Muscle of arm (tissue), 12 donors: ENCODE data around the gene NAXE. TPM values are rescaled to one million over a fixed set of nuclear protein-coding genes. Genes with fewer than 3 reads are reported as not detected.
A peak's percentile ranks its signal among the peaks of the same experiment; 100 is the strongest.
"Not testable (repeated sequence)": the region's sequence is repeated elsewhere in the genome, so short reads cannot be mapped to it uniquely, and the experiment has no call there.

Experiments used
- DNase-seq: peaks from one replicate; pipeline ENCODE4 v3.0.0-alpha.2; 2013
- polyA plus RNA-seq, 12 donors: library from polyadenylated mRNA; unstranded; fragments of 120-200 nt; gene quantifications; one replicate each; pipeline ENCODE4 v1.2.1, GENCODE V29; 2013; ENCODE audit not compliant: insufficient read length in 12 of 12

NAXE gene
- polyA plus RNA-seq, 12 donors = 21.4 to 36.4 (median 26.5) TPM; not detected in 1

DNA sequence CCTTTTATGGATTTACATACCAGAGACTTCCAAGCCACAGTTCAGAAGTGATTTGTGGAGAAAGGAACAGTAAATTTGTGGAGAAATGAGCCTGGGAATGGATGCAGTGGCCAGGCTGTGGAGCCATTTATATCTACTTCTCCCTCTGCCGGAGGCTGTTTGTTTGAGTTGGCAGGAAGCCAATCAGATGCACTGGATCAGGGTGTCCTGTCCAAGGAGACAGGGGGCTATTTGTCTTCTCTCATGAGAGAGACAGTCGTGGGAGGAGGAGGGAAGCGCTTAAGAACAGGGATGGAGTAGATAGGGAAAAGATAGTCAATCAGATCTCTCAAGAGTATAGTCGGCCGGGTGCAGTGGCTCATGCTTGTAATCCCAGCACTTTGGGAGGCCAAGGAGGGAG is 24.9 kb downstream of the NAXE start:
- no peak for DNase-seq

DNA sequence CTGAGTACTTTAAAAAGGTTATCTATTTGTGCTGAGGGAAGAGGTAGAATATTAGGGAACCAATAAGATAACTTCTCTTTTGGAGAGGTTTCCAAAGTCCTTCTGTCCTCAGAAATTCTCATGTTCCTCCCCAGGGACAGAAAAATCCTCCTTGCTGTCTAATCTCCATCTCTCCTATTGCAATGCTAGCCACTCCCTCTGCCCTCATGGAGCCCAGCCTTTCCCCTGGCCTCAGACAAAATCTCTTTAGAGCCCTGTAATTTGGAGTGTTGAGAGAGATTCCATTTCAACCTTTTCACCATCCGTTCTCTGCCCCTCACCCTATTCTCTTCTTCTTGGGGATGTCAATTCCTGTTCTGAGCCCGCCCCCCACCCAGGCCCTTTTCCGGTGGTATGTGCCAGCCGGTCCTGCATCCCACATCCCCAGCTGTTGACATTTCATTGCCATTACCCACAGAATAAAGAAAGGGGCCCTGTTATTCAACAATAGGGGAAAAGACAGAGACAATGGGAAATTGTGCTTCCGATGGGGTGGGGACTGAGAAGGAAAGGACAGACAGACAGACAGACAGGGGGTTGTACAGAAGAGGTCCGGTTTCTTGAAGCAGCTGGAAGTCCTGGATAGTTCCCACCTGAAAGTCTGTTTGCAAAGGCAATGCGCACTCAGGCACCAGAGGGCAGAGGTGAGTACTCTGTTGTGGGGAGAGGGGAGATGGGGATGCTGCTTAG is 27.4 kb downstream of the NAXE start, which contains the start of gene HAPLN2:
Gene HAPLN2, plus strand, starts transcription at position 563 of the 729 bp plus-strand sequence. CDS start 4,076 bp downstream, outside the sequence.
- DNase-seq = no peak

DNA sequence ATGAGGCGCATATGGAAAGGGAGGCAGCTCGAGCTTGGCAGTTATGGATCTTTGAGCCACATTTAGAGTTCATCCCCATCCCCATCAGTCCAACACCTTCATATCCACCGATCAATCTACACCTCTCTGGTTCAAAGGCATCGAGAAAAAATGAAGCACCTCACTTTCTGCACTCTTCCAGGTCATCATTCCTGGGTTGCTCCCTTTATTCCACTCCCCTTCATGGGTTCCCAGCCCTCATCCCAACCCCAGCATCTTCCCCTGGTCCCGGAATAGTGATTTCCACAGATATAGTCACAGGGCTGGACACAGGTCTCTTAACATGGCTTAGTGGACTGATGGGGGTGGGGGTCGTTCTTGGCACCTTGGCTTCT is 28.0 kb downstream of the NAXE start:
- no peak for DNase-seq

DNA sequence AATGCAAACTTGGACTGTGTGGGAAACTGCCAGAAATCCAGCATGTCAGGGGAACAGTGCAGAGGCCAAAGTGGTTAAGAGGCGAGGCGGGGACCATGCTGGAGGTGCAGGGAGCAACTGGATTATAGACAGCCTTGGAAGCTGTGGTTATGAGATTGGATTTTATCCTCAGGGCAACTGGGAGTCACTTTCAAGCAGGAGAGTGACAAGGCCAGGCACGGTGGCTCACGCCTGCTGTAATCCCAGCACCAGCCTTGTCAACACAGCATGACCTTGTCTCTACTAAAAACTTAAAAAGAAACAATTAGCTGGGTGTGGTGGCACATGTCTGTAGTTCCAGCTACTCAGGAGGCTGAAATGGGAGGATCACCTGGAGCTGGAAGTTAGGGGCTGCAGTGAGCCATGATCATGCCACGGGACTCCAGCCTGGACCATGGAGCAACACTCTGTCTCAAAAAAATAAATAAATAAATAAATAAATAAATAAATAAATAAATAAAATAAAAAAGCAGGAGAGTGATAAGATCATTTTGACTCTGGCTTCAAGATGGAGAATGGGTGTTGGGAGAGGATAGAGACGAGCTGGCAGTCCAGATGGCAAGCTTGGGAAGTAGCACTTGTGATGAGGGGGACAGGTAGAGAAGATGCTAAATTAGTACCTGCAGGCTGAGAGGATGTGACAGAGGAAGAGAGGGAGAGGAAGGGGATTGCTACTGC is 31.2 kb downstream of the NAXE start:
- DNase-seq = no peak

DNA sequence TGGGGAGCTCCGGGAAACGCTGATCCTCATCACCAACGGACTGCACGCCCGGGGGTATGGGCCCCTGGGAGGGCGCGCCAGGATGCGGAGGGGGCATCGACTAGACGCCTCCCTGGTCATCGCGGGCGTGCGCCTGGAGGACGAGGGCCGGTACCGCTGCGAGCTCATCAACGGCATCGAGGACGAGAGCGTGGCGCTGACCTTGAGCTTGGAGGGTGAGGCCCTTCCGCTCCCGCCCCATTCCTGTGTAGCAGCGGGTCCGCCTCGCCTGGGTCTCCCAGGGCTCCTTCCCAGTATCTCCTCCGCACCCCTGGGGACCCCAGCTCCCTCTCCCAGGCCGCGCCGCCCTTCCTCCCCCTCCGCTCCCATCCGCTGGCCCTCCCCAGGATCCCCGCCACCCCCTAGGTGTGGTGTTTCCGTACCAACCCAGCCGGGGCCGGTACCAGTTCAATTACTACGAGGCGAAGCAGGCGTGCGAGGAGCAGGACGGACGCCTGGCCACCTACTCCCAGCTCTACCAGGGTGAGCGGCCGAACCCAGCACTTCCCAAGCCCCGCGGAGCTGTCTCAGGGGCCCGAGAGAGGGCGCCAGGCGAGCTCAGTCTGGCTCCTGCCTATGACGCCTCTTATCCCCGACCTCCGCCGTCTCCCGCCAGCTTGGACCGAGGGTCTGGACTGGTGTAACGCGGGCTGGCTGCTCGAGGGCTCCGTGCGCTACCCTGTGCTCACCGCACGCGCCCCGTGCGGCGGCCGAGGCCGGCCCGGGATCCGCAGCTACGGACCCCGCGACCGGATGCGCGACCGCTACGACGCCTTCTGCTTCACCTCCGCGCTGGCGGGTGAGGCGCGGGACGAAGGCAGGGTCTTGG is 32.6 kb downstream of the NAXE start:
- no peak for DNase-seq

DNA sequence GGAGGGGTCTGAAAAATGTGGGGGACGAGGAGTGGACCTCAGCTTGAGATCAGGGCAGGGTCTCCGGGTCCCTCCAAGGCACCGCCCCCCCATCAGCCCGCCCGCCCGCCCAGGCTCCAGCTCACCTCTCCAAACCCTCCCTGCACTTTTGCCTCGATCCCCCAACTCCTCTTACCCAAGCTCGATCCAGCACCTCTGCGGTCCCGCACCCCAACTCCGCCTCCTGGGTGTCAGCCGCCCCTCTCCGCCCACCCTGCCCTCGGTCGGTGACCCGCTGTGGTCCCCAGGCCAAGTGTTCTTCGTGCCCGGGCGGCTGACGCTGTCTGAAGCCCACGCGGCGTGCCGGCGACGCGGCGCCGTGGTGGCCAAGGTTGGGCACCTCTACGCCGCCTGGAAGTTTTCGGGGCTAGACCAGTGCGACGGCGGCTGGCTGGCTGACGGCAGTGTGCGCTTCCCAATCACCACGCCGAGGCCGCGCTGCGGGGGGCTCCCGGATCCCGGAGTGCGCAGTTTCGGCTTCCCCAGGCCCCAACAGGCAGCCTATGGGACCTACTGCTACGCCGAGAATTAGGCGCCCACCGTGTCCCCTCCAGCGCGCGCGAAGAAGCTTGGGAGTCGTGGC is 33.3 kb downstream of the NAXE start:
- no peak for DNase-seq

DNA sequence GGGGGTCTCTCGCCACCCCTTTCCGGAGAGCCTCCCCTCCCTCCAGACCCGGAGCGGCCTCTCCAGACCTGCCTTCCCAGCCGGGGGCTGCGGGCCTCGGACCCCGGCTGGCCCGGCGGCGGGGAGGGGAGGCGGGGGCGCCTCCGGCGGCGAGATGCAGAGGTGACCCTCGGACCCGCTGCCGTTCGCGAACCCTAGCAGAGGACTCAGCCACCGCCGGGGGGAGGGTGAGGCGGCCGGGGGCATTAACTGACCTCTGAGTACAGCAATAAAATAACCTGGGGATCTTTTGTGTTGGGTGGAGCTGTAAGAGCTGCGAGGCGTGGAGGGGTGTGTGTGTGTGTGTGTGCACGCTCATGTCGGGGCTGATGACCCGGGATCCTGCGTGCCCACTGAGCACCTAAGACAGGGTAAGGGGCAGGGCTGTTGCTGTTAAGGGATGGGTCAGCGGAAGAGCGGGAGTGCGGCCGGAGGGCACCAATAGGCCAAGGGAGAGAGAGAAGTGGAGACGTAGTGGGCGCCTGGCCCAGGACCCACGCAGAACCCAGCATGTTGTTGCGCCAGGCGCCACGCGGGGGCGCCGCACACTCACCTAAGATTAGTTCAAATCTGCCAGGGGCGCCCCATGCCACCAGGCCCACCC is 34.0 kb downstream of the NAXE start:
- peak; percentile 54 for DNase-seq

DNA sequence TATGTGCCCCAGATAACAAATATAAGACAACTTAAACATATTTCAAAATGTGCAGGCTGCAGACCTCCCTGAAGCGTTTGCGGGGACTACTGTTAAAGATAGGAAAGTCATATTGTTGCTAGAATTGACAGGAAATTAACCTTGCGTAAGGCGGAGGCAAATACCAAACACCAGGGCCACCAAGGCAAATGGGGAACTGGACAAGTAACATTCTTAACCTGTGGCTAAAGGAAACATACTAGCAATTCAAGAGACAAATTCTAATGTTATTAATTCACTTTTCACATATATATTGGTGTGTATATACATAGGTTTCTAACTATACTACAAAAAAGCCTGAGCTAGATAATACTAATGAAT is 34.5 kb downstream of the NAXE start:
- no peak for DNase-seq

DNA sequence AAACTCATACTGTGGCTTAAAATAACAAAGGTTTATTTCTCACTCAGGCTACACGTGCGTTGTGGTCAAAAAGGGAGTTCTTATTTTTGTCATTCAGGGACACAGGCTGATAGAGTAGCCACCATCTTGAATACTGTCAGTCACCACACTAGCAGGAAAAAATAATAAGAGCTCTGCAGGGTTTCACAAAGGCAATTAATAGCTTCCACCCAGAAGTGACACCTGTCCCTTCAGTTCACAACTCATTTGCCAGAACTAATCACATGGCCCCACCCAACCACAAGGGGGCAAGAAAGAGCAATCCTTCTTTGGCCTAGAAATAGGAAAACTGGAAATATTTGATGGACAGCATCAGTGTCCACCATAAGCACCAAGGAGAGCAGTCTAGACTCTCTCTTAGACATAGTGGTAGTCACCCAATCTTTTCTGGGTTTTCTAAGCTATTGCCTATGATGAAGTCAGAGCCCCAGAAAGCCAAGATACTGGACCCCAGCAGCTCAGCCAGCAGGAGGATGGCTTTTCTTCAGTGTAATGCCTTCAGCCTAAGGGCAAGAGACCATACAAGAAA is 35.8 kb downstream of the NAXE start:
- no peak for DNase-seq

DNA sequence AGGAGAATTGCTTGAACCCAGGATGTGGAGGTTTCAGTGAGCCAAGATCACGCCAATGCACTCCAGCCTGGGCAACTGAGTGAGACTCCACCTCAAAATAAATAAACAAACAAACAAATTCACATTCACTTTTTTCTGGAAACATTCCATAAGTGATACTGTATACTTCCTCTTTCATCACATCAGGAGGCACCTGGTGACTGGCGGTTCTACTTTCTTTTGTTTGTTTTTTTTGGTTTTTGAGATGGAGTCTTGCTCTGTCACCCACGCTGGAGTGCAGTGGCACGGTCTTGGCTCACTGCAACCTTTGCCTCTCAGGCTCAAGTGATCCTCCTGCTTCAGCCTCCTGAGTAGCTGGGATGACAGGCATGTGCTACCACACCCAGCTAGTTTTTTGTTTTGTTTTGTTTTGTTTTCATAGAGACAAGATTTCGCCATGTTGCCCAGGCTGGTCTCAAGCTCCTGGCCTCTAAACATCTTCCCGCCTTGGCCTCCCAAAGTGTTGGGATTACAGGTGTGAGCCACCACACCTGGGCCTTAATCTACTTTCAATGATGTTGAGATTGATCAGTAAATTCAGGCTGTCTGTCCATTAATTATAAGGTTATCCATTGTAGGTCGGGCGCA is 38.4 kb downstream of the NAXE start:
- DNase-seq = no peak

DNA sequence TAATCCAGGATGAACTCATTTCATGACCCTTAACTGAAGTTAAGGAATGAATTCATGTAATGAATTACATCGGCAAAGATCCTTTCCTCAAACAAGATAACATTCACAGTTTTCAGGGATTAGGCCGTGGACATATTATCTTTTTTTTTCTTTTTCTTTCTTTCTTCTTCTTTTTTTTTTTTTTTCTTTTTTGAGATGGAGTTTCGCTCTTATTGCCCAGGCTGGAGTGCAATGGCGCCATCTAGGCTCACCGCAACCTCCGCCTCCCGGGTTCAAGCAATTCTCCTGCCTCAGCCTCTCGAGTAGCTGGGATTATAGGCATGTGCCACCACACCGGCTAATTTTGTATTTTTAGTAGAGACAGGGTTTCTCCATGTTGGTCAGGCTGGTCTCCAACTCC is 39.6 kb downstream of the NAXE start:
- DNase-seq = not testable (repeated sequence)

DNA sequence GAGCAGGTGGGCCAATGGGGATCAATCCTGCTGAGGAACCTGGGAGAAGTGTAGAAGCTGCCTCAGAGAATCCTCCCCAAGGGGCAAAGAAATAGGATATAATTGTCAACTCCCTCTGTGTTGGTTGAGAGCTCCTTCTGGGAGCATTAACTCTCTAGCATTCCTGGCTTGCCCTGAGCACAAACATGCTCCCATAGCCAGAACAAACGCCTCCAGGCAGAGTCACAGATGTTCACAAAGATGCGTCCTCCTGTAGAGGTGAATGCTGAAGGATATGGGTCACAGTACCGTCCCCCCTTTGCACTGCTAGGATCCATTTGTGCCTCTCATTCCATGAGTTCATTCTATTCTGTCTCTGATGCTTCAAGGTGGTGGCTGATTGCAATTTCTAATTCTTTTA is 40.8 kb downstream of the NAXE start:
- no peak for DNase-seq

DNA sequence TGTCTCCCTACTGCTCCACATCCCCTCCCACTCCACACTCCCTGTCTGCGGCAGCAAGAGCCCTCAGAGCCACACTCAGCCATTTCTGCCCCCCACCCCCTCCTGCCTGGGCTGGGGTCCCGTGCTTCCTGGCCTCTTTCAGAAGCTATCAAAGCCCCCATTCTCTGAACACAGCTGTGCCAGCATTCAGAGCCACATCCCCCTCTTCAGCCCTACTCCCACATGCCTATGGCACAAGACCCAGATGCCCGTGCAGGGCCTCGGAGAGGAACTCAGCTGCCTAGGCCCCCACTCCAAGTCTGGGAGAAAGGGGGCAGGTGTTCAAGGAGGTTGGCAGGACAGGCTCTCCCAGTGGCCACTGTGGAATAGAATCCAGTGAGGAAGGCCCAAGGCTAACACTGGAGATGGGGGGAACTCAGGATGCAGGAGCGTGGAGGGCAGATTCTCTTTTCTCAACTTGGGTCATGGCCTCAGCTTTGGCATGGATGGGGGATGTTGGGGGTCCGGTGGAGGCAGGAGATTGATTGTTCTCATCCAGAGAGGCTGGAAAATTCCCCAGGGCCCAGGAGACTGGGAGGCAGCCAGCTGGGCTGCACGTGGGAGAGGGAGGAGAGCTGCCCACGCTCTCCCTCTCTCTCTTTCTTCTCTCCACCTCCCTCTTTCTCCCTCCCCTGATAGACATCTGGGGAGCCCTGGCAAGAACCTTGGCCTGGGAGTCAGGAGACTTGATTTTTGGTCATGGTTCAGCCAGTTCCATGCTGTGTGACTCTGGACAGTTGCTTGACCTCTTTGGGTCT is 46.8 kb downstream of the NAXE start:
- no peak for DNase-seq

DNA sequence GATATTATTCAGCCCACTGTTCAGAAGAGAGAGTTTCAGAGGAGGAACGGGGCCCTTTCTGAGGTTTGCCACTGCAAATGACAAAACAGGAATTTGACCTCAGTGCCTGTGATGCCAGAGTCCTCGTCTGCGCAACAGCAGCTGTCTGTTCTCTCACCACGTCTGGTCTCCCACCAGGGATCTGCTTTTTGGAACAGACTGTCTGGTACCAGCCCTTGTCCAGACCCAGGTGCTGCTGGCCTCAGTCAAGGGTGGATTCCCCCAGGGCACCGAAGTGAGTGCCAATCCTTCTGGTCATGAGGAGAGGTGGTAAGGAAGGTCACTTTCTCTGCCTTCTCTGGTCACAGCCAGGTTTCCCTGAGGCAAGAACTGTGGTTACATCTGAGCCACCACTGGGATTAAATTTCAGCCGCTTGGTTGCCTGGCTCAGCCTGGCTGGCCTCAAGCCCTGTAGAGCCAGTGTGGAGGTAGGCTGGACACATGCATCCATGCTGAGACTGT is 48.1 kb downstream of the NAXE start:
- no peak for DNase-seq

DNA sequence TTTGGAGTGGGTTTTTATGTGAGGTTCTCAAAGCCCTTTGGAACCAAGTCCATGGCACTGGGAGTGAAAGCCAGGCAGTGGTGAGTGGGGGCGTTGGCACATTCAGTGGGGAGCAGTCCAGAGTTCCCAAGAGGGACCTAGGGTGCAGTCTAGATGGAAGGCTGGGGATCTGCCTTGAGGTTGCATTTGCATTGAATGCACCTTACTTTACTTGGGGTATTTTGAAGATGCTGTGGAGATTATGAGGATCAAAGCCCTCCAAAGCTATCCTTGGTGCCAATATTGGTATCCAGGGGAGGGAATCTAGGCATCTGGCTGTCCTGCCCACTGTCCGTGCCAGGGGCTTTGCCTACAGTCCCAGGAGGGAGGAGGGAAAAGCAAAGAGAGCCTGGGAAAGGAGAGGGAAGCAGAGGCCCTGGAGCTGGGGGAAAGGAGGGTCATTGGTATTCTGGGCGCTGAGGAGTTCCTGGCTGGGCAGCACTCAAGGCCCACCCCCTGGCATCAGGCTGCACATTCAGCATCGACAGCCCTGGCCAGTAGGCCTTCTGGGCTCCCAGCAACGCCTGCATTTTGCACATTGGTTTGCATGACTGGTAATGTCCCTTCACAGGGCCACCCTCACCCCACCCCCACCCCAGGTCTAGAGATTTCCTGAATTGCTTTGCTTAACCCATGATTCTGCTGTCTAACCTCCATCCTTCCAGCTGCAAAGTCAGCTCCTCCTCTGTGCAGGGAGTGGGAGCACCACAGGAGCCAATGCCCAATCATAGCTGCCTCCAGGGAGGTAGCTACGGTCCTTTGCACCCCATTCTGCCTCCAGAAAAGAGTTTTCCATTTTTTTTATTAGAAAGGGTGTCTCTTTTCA is 49.5 kb downstream of the NAXE start:
- no peak for DNase-seq

DNA sequence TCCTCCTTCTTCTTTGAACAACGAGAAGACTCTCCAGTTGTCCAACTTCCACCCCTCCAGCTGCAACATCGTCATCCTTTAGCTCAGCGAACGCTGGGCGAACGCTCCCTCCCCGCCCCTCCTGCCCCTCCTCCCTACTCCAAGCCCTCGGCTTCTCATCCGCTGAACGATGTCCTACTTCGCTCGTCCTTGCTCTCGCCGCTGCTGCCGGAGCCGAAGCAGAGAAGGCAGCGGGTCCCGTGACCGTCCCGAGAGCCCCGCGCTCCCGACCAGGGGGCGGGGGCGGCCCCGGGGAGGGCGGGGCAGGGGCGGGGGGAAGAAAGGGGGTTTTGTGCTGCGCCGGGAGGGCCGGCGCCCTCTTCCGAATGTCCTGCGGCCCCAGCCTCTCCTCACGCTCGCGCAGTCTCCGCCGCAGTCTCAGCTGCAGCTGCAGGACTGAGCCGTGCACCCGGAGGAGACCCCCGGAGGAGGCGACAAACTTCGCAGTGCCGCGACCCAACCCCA is 50.2 kb downstream of the NAXE start, which contains the start of gene BCAN:
Gene BCAN, plus strand, starts transcription at position 357 of the 504 bp plus-strand sequence. CDS start 3,938 bp downstream, outside the sequence.
- DNase-seq = no peak

DNA sequence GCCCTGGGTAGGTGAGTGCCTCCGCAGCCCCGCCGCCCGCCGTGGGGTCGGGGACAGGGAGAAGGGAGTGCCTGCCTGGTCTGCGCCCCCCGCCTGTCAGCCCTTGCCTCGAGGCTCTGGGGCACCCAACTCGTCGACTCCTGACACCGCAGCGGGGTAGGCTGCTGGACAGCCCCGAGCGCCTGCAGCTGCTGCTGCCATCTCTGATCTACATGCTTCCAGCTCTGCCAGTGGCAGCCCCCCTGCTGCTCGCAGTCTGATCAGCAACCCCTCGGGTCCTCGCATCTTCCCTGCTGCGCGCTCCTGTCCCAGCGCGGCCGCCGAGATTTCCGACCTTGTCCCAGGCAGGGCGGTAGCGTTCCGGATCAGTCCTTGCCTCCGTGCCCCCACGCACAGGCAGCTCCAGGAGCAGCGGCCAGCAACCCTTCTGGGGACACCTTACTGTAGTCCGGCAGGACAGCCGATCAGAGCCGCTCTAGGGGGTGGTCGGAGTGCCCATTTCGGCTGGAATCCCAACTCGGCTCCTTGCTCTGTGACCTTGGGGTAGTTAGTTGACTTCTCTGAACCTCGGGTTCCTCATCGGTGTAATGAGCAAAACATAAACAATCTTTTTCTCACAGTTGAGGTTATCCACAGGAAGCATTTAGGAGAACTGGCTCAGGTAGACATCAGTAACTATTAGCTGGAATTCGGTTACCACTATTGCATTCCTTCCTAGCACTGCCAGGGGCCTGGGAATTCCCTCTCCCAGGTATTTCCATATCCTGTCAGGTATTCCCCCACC is 50.9 kb downstream of the NAXE start:
- no peak for DNase-seq
